Measurements from ENCODE around the gene STK38. TPM values are rescaled to one million over a fixed set of nuclear protein-coding genes. Genes with fewer than 3 reads are reported as not detected.
"Not testable (repeated sequence)": the region's sequence is repeated elsewhere in the genome, so short reads cannot be mapped to it uniquely, and the experiment has no call there.

Gene STK38
- 10 to 100 TPM; 26.4 to 32.5 TPM for total RNA-seq

- H3K27ac Mint-ChIP-seq = peak within 1 kb of the TSS; percentile 91 to 98
- peak; percentile 91 for DNase-seq (ENCODE audit: low spot score)
These were observed at the start of gene STK38 for GRCh38 chr6:36546920-36547645. Gene STK38 (minus strand): TSS chr6:36547479. CDS start chr6:36540202, 7,277 bp downstream.

GRCh38 chr6:36596356-36596755 lies 49.1 kb upstream of the STK38 start:
- peaks cover 62% of the 10 kb centered on the region for H3K36me3 Mint-ChIP-seq
- peak overlapping the region; percentile 97 to 98 for H3K27ac Mint-ChIP-seq
- H3K9me3 Mint-ChIP-seq = no peaks in the 10 kb centered on the region
- H3K27me3 Mint-ChIP-seq = no peaks in the 10 kb centered on the region
- DNase-seq (ENCODE audit: low spot score) = no peak
- no peak for ATAC-seq
- peaks cover 54 to 68% of the 10 kb centered on the region in 2 donors for H3K4me1 Mint-ChIP-seq (ENCODE audit: low read depth in 2 of 2)
- peak overlapping the region; percentile 93 for H3K4me3 Mint-ChIP-seq

More at GRCh38 chr6:36546920-36547645, at the start of gene STK38:
- peak; percentile 97 for ATAC-seq
- Mint-ChIP-seq H3K27me3 (no peaks in the 10 kb centered on the region), H3K4me3 (peak within 1 kb of the TSS; percentile 95), H3K36me3 (no peaks in the 10 kb centered on the region), H3K9me3 (no peaks in the 10 kb centered on the region), H3K4me1 (ENCODE audit: low read depth in 2 of 2) (peaks cover 37 to 40% of the 10 kb centered on the region in 2 donors)

GRCh38 chr6:36594816-36595643 lies 47.8 kb upstream of the STK38 start:
- no peaks in the 10 kb centered on the region for H3K27me3 Mint-ChIP-seq
- H3K9me3 Mint-ChIP-seq = no peaks in the 10 kb centered on the region
- peak overlapping the region; percentile 93 for H3K4me3 Mint-ChIP-seq
- ATAC-seq (no peak), DNase-seq (ENCODE audit: low spot score) (no peak)
- peak overlapping the region; percentile 97 to 98 for H3K27ac Mint-ChIP-seq
- peaks cover 55% of the 10 kb centered on the region for H3K36me3 Mint-ChIP-seq
- H3K4me1 Mint-ChIP-seq (ENCODE audit: low read depth in 2 of 2) = peaks cover 47 to 65% of the 10 kb centered on the region in 2 donors

- peaks cover 47% of the 10 kb centered on the region for H3K36me3 Mint-ChIP-seq
- H3K27ac Mint-ChIP-seq = peak within 1 kb of the TSS; percentile 97 to 98
- DNase-seq (ENCODE audit: low spot score) = peak; percentile 97
- peak; percentile 97 for ATAC-seq
- no peaks in the 10 kb centered on the region for H3K27me3 Mint-ChIP-seq
- H3K9me3 Mint-ChIP-seq = no peaks in the 10 kb centered on the region
- H3K4me3 Mint-ChIP-seq = peak within 1 kb of the TSS; percentile 93
- peaks cover 41 to 58% of the 10 kb centered on the region in 2 donors for H3K4me1 Mint-ChIP-seq (ENCODE audit: low read depth in 2 of 2)
These were observed 46.9 kb upstream of the STK38 start, which contains the start of gene SRSF3 for GRCh38 chr6:36594029-36594815. Gene SRSF3 (plus strand): TSS chr6:36594362. CDS start chr6:36596763, 2,401 bp downstream.

GRCh38 chr6:36593569-36594028 lies 46.3 kb upstream of the STK38 start:
- Mint-ChIP-seq H3K4me3 (peak overlapping the region; percentile 93), H3K36me3 (peaks cover 41% of the 10 kb centered on the region), H3K27me3 (no peaks in the 10 kb centered on the region), H3K4me1 (ENCODE audit: low read depth in 2 of 2) (peaks cover 35 to 52% of the 10 kb centered on the region in 2 donors), H3K27ac (peak overlapping the region; percentile 97 to 98), H3K9me3 (no peaks in the 10 kb centered on the region)
- ATAC-seq = peak; percentile 24 to 34
- DNase-seq (ENCODE audit: low spot score) = peak; percentile 66

GRCh38 chr6:36592221-36592655 lies 45.0 kb upstream of the STK38 start:
- no peaks in the 10 kb centered on the region for H3K27me3 Mint-ChIP-seq
- no peak for ATAC-seq
- no peaks in the 10 kb centered on the region for H3K9me3 Mint-ChIP-seq
- DNase-seq (ENCODE audit: low spot score) = peak; percentile 70
- peak overlapping the region; percentile 97 to 98 for H3K27ac Mint-ChIP-seq
- H3K4me1 Mint-ChIP-seq (ENCODE audit: low read depth in 2 of 2) = peaks cover 30 to 41% of the 10 kb centered on the region in 2 donors
- peaks cover 31% of the 10 kb centered on the region for H3K36me3 Mint-ChIP-seq
- peak overlapping the region; percentile 82 for H3K4me3 Mint-ChIP-seq

GRCh38 chr6:36590237-36590636 lies 43.0 kb upstream of the STK38 start:
- Mint-ChIP-seq H3K4me1 (ENCODE audit: low read depth in 2 of 2) (peaks cover 14 to 24% of the 10 kb centered on the region in 2 donors), H3K36me3 (peaks cover 13% of the 10 kb centered on the region), H3K27me3 (no peaks in the 10 kb centered on the region), H3K9me3 (no peaks in the 10 kb centered on the region), H3K4me3 (no peak overlapping the region), H3K27ac (no peak overlapping the region)
- ATAC-seq (no peak), DNase-seq (ENCODE audit: low spot score) (no peak)

GRCh38 chr6:36589025-36589400 lies 41.7 kb upstream of the STK38 start:
- not testable (repeated sequence) for H3K36me3 Mint-ChIP-seq; H3K27me3 Mint-ChIP-seq; DNase-seq (ENCODE audit: low spot score); H3K9me3 Mint-ChIP-seq; H3K4me3 Mint-ChIP-seq; ATAC-seq; H3K27ac Mint-ChIP-seq
- peaks cover 10 to 20% of the 10 kb centered on the region in 2 donors for H3K4me1 Mint-ChIP-seq (ENCODE audit: low read depth in 2 of 2)

GRCh38 chr6:36586606-36587005 lies 39.3 kb upstream of the STK38 start:
- ATAC-seq (no peak), DNase-seq (ENCODE audit: low spot score) (no peak)
- Mint-ChIP-seq H3K4me1 (ENCODE audit: low read depth in 2 of 2) (peaks cover 0 to 6% of the 10 kb centered on the region in 2 donors), H3K4me3 (no peak overlapping the region), H3K9me3 (no peaks in the 10 kb centered on the region), H3K36me3 (no peaks in the 10 kb centered on the region), H3K27me3 (no peaks in the 10 kb centered on the region), H3K27ac (no peak overlapping the region)

- Mint-ChIP-seq H3K9me3 (no peaks in the 10 kb centered on the region), H3K27ac (no peak overlapping the region), H3K36me3 (no peaks in the 10 kb centered on the region), H3K4me1 (ENCODE audit: low read depth in 2 of 2) (peaks cover 0 to 6% of the 10 kb centered on the region in 2 donors), H3K4me3 (no peak overlapping the region), H3K27me3 (no peaks in the 10 kb centered on the region)
- DNase-seq (ENCODE audit: low spot score) (no peak), ATAC-seq (no peak)
These were observed 34.4 kb upstream of the STK38 start for GRCh38 chr6:36581716-36582115.

GRCh38 chr6:36580184-36580526 lies 32.9 kb upstream of the STK38 start:
- H3K4me1 Mint-ChIP-seq (ENCODE audit: low read depth in 2 of 2) = peaks cover 0 to 6% of the 10 kb centered on the region in 2 donors
- no peak overlapping the region for H3K4me3 Mint-ChIP-seq
- no peaks in the 10 kb centered on the region for H3K27me3 Mint-ChIP-seq
- H3K9me3 Mint-ChIP-seq = no peaks in the 10 kb centered on the region
- ATAC-seq (no peak), DNase-seq (ENCODE audit: low spot score) (no peak)
- H3K27ac Mint-ChIP-seq = no peak overlapping the region
- H3K36me3 Mint-ChIP-seq = no peaks in the 10 kb centered on the region

GRCh38 chr6:36578431-36578830 lies 31.2 kb upstream of the STK38 start:
- H3K27ac Mint-ChIP-seq = no peak overlapping the region
- DNase-seq (ENCODE audit: low spot score) = no peak

GRCh38 chr6:36578030-36578429 lies 30.8 kb upstream of the STK38 start:
- H3K9me3 Mint-ChIP-seq = no peaks in the 10 kb centered on the region
- H3K36me3 Mint-ChIP-seq = no peaks in the 10 kb centered on the region
- no peaks in the 10 kb centered on the region for H3K27me3 Mint-ChIP-seq
- peaks cover 0 to 6% of the 10 kb centered on the region in 2 donors for H3K4me1 Mint-ChIP-seq (ENCODE audit: low read depth in 2 of 2)
- H3K4me3 Mint-ChIP-seq = no peak overlapping the region
- DNase-seq (ENCODE audit: low spot score) = no peak
- no peak for ATAC-seq
- H3K27ac Mint-ChIP-seq = no peak overlapping the region

More at GRCh38 chr6:36578431-36578830, 31.2 kb upstream of the STK38 start:
- Mint-ChIP-seq H3K36me3 (no peaks in the 10 kb centered on the region), H3K4me3 (no peak overlapping the region), H3K27me3 (no peaks in the 10 kb centered on the region), H3K9me3 (no peaks in the 10 kb centered on the region), H3K4me1 (ENCODE audit: low read depth in 2 of 2) (peaks cover 0 to 6% of the 10 kb centered on the region in 2 donors)
- no peak for ATAC-seq
